ENCODE data around the gene ACBD6. TPM values are rescaled to one million over a fixed set of nuclear protein-coding genes. Genes with fewer than 3 reads are reported as not detected.

ACBD6 gene
- total RNA-seq, 1 donor from 2014 or later, result 20.5 TPM

GRCh38 chr1:180387413-180387812 is 115.0 kb downstream of the ACBD6 start:
- DNase-seq (no peak), ATAC-seq (no peak)
- intact Hi-C loops (cut with micrococcal nuclease), result no loop called here

- intact Hi-C loops (cut with micrococcal nuclease), result no loop called here
- ATAC-seq (no peak), DNase-seq (no peak)
These were observed 115.5 kb downstream of the ACBD6 start for GRCh38 chr1:180386745-180387367.

DNA sequence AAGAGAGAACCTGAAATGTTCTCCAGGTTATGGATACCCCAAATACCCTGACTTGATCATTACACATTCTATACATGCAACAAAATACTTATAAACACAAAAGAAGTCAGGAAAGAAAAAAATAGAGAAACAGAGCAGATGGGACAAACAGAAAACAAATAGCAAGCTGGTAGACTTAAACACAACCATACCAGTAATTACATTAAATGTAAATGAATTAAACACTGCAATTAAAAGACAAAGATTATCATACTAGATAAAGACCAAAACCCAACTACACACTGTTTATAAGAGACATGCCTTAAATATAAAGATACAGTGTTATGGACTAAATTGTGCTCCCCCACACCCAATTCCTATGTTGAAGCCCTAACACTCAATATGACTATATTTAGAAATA is 117.2 kb downstream of the ACBD6 start:
- DNase-seq, result no peak
- intact Hi-C loops (cut with micrococcal nuclease), result no loop called here
- no peak for ATAC-seq

DNA sequence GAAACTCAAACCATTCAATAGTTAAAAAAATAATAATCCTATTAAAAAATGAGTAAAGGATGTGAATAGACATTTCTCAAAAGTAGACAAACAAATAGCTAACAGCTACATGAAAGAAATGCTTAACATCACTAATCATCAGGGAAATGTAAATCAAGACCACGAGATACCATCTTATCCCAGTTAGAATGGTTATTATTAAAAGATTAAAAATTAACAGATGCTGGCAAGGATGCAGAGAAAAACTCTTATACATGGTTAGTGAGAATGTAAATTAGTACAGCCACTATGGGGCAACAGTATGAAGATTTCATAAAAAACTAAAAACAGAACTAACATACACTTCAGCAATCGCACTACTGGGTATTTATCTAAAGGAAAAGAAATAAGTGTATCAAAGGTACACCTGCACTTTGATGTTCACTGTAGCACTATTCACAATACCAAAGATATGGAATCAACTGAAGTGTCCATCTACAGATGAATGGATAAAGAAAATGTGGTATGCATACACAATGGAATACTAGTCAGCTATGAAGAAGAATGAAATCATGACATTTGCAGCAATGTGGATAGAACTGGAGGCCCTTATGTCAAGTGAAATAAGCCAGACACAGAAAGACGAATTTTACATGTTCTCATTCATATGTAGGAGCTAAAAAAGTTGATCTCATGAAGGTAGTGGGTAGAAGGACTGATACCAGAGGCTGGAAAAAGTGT is 117.9 kb downstream of the ACBD6 start:
- DNase-seq (no peak), ATAC-seq (no peak)
- intact Hi-C loops (cut with micrococcal nuclease), result no loop called here

DNA sequence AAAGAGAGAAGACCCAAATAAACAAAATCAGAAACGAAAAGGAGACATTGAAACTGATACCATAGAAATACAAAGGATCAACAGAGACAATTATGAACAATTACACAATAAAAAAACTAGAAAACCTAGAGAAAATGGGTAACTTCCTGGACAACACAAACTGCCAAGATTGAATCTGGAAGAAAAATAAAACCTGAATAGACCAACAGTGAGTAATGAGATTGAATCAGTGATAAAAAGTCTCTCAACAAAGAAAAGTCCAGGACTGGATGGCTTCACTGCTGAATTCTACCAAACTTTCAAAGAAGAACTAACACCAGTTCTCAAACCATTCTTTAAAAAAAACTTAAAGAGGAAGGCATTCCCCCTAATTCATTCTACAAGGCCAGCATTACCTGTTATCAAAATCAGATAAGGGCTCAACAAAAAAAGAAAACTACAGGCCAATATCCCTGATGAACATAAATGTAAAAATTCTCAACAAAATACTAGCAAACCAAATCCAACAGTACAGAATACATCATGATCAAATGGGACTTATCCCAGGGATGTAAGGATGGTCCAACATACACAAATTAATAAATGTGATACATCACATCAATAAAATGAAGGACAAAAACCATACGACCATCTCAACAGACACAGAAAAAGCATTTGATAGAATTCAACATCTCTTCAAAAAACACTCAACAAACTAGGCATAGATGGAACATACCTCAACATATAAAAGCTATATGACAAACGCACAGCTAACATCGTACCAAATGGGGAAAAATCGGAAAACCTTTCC is 119.9 kb downstream of the ACBD6 start:
- DNase-seq, result no peak
- intact Hi-C loops (cut with micrococcal nuclease), result no loop called here
- ATAC-seq, result no peak

DNA sequence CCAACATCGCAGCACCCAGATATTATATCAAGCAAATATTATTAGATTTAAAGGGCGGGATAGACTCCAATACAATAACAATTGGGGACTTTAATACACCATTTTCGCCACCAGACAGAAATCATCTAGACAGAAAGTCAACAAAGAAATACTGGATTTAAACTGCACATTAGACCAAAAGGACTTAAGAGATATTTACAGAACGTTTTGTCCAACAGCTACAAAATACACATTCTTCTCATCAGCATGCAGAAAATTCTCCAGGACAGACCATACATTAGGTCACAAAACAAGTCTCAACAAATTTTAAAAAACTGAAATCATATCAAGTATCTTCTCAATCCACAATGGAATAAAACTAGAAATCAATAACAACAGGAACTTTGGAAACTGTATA is 121.2 kb downstream of the ACBD6 start:
- intact Hi-C loops (cut with micrococcal nuclease), result no loop called here
- no peak for ATAC-seq

GRCh38 chr1:180380259-180381183 is 121.9 kb downstream of the ACBD6 start:
- no peak for ATAC-seq
- no peak for DNase-seq
- intact Hi-C loops (cut with micrococcal nuclease), result no loop called here

More for the DNA sequence above, 121.2 kb downstream of the ACBD6 start:
- no peak for DNase-seq

DNA sequence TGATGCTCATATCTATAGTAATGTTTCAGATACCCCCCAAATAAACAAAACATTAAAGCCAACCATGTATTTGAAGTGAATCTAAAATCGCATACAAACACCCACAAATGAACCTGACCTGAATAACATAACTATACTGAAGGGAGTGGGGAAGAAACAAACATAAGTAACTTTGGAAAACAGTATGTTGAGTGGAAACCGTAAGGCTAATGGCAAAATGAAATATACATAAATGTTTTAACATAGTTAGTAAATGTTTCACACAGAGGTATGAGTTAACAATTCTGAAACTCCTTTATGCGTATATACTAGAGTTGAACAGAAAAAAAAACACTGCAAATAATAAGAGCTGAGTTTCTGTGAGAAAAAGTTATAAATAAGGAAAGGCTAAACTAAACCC is 125.6 kb downstream of the ACBD6 start:
- intact Hi-C loops (cut with micrococcal nuclease), result no loop called here
- ATAC-seq, result no peak

DNA sequence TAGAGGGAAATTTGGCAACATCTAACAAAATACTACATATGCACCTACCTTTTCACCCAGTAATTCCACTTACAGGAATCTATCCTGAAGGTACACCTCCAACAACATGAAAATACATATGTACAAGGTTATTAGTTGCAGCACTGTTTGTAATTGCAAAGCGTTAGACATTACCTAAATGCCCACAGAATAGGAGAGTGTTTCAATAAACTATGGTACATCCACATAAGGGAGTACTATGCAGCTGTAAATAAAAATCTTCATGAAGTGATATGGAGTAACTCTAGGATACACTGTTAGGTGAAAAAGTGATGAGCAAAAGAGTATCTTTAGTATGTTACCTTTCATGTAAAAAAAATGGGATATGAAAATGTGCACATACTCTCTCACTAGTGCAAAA is 126.1 kb downstream of the ACBD6 start:
- DNase-seq (no peak), ATAC-seq (no peak)
- intact Hi-C loops (cut with micrococcal nuclease), result no loop called here

More for the DNA sequence above, 125.6 kb downstream of the ACBD6 start:
- DNase-seq, result no peak

DNA sequence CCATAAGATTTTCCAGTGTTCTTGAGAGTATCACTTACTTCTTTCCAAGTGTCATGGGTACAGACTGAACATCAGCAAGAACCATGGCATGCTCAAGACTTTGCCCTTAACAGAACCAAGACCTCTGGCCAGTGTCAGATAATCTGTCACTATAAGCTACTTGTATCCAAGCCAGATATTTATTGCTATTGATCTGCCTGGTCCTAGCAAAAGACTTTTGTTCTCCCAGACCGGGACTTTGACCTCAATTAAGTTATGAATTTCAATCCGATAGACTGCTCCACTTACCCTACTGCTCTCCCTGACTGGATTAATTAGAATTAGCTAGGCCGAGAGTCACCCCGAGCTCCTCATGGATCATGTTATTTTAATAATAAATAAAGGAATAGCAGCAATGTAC is 129.6 kb downstream of the ACBD6 start:
- no peak for DNase-seq
- intact Hi-C loops (cut with micrococcal nuclease), result no loop called here
- ATAC-seq, result no peak

GRCh38 chr1:180370597-180370996 is 131.8 kb downstream of the ACBD6 start:
- no peak for ATAC-seq

GRCh38 chr1:180370188-180370587 is 132.2 kb downstream of the ACBD6 start:
- ATAC-seq, result no peak
- intact Hi-C loops (cut with micrococcal nuclease), result no loop called here
- no peak for DNase-seq

More at GRCh38 chr1:180370597-180370996, 131.8 kb downstream of the ACBD6 start:
- intact Hi-C loops (cut with micrococcal nuclease), result no loop called here
- no peak for DNase-seq

- DNase-seq (no peak), ATAC-seq (no peak)
- intact Hi-C loops (cut with micrococcal nuclease), result no loop called here
These were observed 133.3 kb downstream of the ACBD6 start for GRCh38 chr1:180369061-180369460.

- ATAC-seq (no peak), DNase-seq (no peak)
- intact Hi-C loops (cut with micrococcal nuclease), result no loop called here
These were observed 135.9 kb downstream of the ACBD6 start for GRCh38 chr1:180366371-180367068.

DNA sequence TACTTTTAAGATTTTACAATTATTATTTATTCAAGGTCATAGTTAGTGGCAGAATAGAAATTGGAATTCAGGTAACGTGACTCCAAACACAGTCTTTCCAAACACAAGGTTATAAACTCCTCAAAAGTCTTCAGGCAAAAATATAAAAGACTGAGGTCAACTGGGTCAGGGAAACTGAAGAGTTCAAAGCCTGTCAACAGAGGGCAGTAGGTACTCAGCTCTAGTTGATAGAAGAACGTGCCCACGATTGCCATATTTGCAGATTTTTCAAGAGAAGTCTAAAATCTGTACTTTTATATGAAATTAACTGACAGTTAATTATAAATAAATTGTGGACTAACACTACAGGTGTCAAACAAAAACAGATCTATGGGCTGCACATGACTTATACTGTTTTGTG is 137.3 kb downstream of the ACBD6 start:
- no peak for DNase-seq
- no peak for ATAC-seq
- intact Hi-C loops (cut with micrococcal nuclease), result no loop called here

GRCh38 chr1:180363246-180363995 is 139.0 kb downstream of the ACBD6 start:
- no peak for DNase-seq
- no peak for ATAC-seq
- intact Hi-C loops (cut with micrococcal nuclease), result loop anchor here (2.0 kb wide), 1 partner anchor 23 kb away; no protein-coding TSS in a partner anchor

DNA sequence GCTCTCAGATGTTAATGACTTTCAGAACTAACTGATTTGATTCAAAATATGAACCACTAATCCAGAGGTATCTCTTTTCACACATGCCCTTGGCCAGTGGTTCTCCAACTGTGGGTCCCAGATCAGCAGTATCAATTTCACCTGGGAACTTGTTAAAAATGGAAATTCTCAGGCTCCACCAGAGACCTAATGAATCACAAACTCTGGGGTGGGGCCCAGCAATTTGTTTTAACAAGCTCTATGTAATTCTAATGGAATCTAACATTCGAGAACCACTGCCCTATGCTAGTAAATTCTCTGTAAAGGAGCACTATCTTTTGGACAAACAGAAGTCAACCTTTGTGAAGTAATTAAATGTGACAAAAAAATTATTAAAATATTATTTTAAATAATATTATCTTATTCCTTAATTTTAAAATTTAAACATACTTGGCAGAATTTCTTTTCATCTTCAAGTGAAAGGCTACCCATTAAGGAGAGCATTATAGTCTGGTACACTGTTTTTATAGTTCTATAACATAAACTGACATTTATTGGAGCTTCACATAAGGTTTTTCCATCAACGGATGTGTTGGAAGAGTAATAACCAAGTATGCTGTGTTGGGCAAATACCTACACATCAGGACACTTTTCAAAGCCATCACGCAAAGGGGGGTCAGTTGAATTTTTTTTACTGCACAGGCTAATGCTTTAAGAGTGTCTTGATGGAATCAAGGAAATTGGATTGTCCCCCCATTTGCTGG is 141.9 kb downstream of the ACBD6 start:
- intact Hi-C loops (cut with micrococcal nuclease), result no loop called here
- no peak for DNase-seq
- ATAC-seq, result no peak
